Ovary (tissue), 9 donors: Measurements from ENCODE around the gene TMEM132D. TPM values are rescaled to one million over a fixed set of nuclear protein-coding genes. Genes with fewer than 3 reads are reported as not detected.

Source experiments
- DNase-seq, 5 donors: peaks; one replicate each; pipeline ENCODE4 v3.0.0-alpha.2; 2019 to 2020
- H3K27ac ChIP-seq, 2 donors: fragments of 200-600 bp; one replicate each; pipeline versions ENCODE4 v1.5.1 to v1.8.0; 2019 to 2022
- H3K27me3 ChIP-seq: fragments of 200-600 bp; one replicate; pipeline ENCODE4 v1.8.0; 2022
- H3K36me3 ChIP-seq: fragments of 200-600 bp; sonication (generic); one replicate; pipeline ENCODE4 v1.5.1; 2019
- H3K4me1 ChIP-seq: one replicate; pipeline ENCODE4 v1.8.1; 2013; ENCODE audit warnings: mild to moderate bottlenecking, moderate library complexity; ENCODE audit not compliant: insufficient read depth
- H3K4me3 ChIP-seq: fragments of 200-600 bp; sonication (generic); one replicate; pipeline ENCODE4 v1.5.1; 2017
- H3K9me3 ChIP-seq, 2 donors: fragments of 200-600 bp in 1 of 2; sonication (generic) in 1 of 2; one replicate each; pipeline versions ENCODE4 v1.5.1 to v1.8.1; 2013 to 2019; ENCODE audit warnings: mild to moderate bottlenecking in 1 of 2, moderate library complexity in 1 of 2
- EP300 ChIP-seq: sonication (generic); formaldehyde crosslinking; IDR thresholded peaks from one replicate; pipeline ENCODE4 v1.6.1; 2017; ENCODE audit warnings: antibody characterized with exemption
- POLR2A ChIP-seq: fragments of 450-650 bp; IDR thresholded peaks from one replicate; pipeline ENCODE4 v1.6.1; 2017; ENCODE audit warnings: antibody characterized with exemption, mild to moderate bottlenecking, moderate library complexity
- WGBS, 3 donors: extraction: QIAGEN DNeasy Blood & Tissue Kit in 1 of 3; methylation state at CpG; one replicate each; pipeline versions ENCODE4 v1.1.5 to v1.1.7; 2013 to 2017; 5-methylcytosine and 5-hydroxymethylcytosine counted together
- intact Hi-C, 4 donors: fragments of 100-400 bp; cut with DNase I; formaldehyde crosslinking; loops; one replicate each; pipeline versions ENCODE4 v1.11.0 to v1.15.1; 2022 to 2023
- polyA plus RNA-seq, 2 donors: library from polyadenylated mRNA; stranded (reverse); fragments of 200-250 nt in 1 of 2; fragments of 350-450 nt in 1 of 2; fragmentation: Illumina TruSeq in 1 of 2; extraction: RNeasy Lipid Tissue Mini Kit (QIAGEN cat#74804) in 1 of 2; gene quantifications; one replicate each; pipeline ENCODE4 v1.2.3, GENCODE V29; 2013 to 2014
- total RNA-seq, 7 donors: library from RNA; depleted of rRNA in 2 of 7; stranded (reverse); fragments of >200 nt in 2 of 7; fragmentation: NEBNext Ultra II Directional in 3 of 7; extraction: Animal tissue kit (Norgen Biotek cat#: 25700) in 3 of 7; gene quantifications; one replicate each; pipeline versions ENCODE4 v1.1.0 to v1.2.4, GENCODE V29; 2016 to 2023
- TF ChIP-seq, protein P1 (sequence below), 3 donors: fragments of 450-650 bp in 2 of 3; fragments of 200-600 bp in 1 of 3; IDR thresholded peaks; one replicate each; pipeline versions ENCODE4 v1.5.1 to v1.8.0; 2016 to 2022; ENCODE audit warnings: antibody characterized with exemption in 3 of 3, mild to moderate bottlenecking in 1 of 3
- donor health status: DM: no; HTN: no; CAD: no; lungs with moderate emphysema.
- donor health status: DM: no; HTN: no; CAD: no.
- donor health status: Bipolar disorder and iron deficiency.
- donor health status: DM: yes; HTN: yes; CAD: no.
- donor health status: DM: no; HTN: no; CAD: no.
- donor health status: DM: yes; HTN: yes; CAD: no.

Gene TMEM132D
- total and polyA plus RNA-seq, 9 donors = 0.04 TPM; not detected in 8

DNA sequence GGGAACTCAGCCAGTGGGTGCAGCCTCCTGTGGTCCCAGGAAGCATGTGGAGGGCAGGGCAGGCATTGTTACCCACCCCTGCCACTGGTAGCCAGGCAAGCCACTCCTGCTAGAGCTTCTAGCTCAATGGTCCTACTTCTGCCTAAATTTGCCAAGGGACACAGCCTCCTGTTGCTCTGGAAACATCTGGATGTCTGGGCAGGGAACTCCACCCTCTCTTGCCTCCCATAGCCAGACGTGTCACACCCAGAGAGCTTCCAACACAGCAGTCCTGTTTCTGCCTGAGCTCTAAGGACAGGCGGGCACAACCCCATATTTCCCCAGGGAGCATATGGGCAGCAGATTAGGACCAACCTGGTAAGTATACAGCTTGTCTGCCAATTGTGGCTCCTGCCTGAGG, 700.4 kb downstream of the TMEM132D start:
- TF ChIP-seq EP300 (no peak), POLR2A (no peak)
- TF ChIP-seq, protein P1, sequence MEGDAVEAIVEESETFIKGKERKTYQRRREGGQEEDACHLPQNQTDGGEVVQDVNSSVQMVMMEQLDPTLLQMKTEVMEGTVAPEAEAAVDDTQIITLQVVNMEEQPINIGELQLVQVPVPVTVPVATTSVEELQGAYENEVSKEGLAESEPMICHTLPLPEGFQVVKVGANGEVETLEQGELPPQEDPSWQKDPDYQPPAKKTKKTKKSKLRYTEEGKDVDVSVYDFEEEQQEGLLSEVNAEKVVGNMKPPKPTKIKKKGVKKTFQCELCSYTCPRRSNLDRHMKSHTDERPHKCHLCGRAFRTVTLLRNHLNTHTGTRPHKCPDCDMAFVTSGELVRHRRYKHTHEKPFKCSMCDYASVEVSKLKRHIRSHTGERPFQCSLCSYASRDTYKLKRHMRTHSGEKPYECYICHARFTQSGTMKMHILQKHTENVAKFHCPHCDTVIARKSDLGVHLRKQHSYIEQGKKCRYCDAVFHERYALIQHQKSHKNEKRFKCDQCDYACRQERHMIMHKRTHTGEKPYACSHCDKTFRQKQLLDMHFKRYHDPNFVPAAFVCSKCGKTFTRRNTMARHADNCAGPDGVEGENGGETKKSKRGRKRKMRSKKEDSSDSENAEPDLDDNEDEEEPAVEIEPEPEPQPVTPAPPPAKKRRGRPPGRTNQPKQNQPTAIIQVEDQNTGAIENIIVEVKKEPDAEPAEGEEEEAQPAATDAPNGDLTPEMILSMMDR (IDR thresholded peaks at IDR 0.05) = no peak
- Histone ChIP-seq H3K36me3 (no peaks in the 10 kb centered on the region), H3K4me1 (no peaks in the 10 kb centered on the region), H3K9me3 (no peaks in the 10 kb centered on the region), H3K4me3 (no peak overlapping the region), H3K27ac (no peak overlapping the region), H3K27me3 (no peaks in the 10 kb centered on the region)
- intact Hi-C loops = no loop called here
- 42 to 52% (median 46%) methylated on average over 2 of the region's 2 CpGs for WGBS, 3 donors
- no peak for DNase-seq

DNA sequence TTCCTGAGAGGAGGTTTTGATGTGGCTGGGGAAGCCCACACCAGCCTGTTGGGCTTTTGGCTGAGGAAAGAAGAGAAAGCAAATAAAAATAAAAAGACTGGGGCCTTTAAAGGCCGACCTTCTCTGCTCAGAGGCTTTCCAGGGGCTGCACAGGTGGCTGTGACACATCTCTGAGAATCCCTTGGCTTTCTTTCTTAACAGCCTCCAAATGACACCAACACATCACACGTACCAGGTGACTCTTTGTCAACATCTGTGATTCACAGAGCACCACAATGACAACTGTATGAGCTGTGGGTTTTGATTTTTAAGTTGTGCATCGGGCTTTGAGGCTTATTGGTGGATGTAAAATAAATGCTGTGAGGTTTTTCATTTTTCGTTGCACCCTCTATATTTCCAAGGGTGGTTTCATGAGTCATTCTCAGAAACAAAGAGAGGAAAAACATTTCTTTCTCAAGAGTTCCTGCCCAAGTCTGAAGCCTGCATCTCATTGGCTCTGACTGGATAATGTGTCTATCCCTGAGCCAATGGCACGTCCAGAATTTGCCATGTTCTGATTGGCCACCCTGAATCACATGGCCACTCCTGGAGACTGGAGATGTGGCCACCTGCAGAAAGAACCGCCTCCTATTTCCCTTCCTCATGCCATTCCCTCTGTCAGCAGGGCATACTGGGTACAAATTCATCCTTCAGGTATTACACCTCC, 701.6 kb downstream of the TMEM132D start:
- no peak for DNase-seq
- intact Hi-C loops = no loop called here
- H3K36me3 ChIP-seq = no peaks in the 10 kb centered on the region
- no peaks in the 10 kb centered on the region for H3K4me1 ChIP-seq
- no peak for TF ChIP-seq POLR2A
- no peak for TF ChIP-seq EP300
- TF ChIP-seq, protein P1 (IDR thresholded peaks at IDR 0.05) = no peak
- no peaks in the 10 kb centered on the region for H3K27me3 ChIP-seq
- 42 to 49% (median 46%) methylated on average over 6 of the region's 6 CpGs for whole genome bisulfite sequencing, 3 donors
- no peak overlapping the region for H3K27ac ChIP-seq
- no peak overlapping the region for H3K4me3 ChIP-seq
- no peaks in the 10 kb centered on the region for H3K9me3 ChIP-seq

DNA sequence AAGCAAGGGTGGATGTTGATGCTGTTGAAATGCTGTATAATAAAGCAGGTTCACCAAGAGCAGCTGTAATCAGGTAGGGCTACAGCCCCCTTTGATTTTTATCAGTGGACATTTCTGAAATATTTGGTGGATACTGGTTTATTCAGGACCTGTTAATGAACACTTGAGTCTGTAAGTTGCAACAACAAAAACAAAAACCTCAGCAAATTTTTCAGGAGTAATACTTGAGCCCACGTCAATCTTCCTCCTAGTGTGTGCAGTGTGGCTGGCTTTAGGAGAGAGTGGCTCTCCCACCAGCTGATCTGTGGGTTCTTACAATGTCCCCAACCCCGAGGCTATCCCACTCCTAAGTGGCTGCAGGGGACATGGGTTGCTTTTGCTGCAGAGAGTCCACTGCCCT, 702.8 kb downstream of the TMEM132D start:
- WGBS, 3 donors = 67 to 75% (median 73%) methylated on average over 2 of the region's 2 CpGs
- TF ChIP-seq, protein P1 (IDR thresholded peaks at IDR 0.05) = no peak
- TF ChIP-seq POLR2A (no peak), EP300 (no peak)
- intact Hi-C loops = no loop called here
- Histone ChIP-seq H3K36me3 (no peaks in the 10 kb centered on the region), H3K9me3 (no peaks in the 10 kb centered on the region), H3K27me3 (no peaks in the 10 kb centered on the region), H3K4me3 (no peak overlapping the region), H3K27ac (no peak overlapping the region), H3K4me1 (no peaks in the 10 kb centered on the region)
- no peak for DNase-seq

DNA sequence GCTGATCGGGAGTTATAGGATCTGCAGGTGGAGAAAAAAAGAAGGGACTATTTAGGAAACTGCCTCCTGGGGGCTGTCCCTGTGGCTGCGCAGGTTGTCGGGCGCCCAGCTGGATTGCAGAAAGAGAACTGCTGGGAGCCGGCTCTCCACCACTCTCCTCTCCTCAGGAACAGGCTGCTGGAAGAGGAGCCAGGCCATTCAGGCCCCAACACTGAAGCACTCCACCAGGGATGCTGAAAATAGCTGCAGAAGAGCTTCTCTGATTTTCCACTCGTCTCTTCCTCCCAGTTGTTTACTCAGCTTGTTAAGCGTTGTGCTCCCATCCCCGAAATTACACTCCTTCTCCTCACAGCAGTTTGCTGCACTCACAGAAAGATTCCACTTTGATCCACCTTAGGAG, 703.2 kb downstream of the TMEM132D start:
- TF ChIP-seq POLR2A (no peak), EP300 (no peak)
- TF ChIP-seq, protein P1 (IDR thresholded peaks at IDR 0.05) = no peak
- 55 to 66% (median 60%) methylated on average over 8 of the region's 8 CpGs for WGBS, 3 donors
- H3K36me3 ChIP-seq = no peaks in the 10 kb centered on the region
- no peak overlapping the region for H3K4me3 ChIP-seq
- DNase-seq = no peak
- intact Hi-C loops = no loop called here
- H3K9me3 ChIP-seq = no peaks in the 10 kb centered on the region
- no peaks in the 10 kb centered on the region for H3K27me3 ChIP-seq
- no peaks in the 10 kb centered on the region for H3K4me1 ChIP-seq
- no peak overlapping the region for H3K27ac ChIP-seq
